Stimulated activated CD4-positive, alpha-beta T cell treated with anti-CD3 and anti-CD28 coated beads, Interleukin-2, amount 100 ng/mL, for 48 hours (primary cell): ENCODE data around the gene NRBP1.

Experiments
- DNase-seq, 2 donors: peaks; one replicate each; pipeline ENCODE4 v3.0.0-alpha.2; 2020

Gene NRBP1

DNA sequence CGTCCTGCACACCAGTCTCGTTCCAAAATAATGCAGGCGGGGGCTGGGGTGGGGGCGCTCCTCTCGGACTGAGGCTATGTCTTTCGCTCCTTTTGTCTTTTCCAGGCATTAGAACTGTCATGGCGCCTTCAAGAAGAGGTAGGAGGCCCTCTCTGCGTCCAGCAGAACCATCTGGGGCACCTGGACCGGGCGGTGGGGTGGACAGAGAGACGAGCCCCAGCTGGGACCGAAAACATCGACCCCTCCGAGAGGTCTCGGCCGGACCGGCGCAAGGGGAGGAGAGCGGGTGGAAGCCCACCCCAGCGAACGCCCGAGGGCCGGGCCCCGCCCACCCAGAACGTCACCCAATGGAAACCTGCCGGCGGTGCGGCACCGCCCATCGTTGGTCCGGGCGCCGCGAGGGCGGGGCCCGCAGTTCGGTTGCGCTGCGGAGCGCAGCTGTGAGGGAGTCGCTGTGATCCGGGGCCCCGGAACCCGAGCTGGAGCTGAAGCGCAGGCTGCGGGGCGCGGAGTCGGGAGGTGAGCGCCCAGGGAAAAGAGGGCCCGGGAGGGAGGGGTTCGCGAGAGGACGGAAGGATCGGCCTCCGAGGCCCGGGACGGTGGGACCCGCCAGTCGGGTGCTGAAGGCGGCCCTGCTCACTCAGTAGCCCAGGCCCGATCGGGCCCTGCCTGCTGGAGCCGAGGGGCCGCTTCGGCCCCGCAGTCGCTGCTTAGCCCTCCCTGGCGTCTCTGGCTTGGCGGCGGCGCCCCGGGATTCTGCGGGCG lies at the start of gene NRBP1:
Gene NRBP1 (plus strand): TSS at position 419 of the 765 bp plus-strand sequence. CDS start 4,643 bp downstream, outside the sequence.
- peak; percentile 90 to 92 for DNase-seq

DNA sequence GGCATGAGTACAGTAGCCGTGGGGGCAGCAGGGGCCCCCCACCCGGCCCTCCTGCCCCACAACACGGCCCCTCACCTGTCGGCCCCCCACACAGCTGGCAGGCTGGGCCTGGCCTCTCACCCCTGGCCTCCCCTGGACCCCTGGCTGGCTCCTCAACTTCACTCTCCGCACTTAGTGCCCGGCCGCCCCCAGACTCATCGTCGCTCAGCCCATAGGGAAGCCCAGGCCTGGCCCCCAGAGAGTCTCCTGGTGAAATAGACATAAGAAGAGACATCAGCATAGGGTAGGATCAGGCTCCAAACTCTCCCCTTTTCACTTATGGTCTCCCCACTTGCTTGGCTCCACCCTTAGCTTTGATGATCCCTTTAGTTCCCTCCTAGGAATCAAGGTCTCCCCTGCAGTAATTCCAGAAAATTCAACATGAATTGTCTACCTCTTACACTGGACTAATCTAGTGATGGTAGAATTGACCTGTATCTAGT lies 49.6 kb upstream of the NRBP1 start:
- DNase-seq = no peak

DNA sequence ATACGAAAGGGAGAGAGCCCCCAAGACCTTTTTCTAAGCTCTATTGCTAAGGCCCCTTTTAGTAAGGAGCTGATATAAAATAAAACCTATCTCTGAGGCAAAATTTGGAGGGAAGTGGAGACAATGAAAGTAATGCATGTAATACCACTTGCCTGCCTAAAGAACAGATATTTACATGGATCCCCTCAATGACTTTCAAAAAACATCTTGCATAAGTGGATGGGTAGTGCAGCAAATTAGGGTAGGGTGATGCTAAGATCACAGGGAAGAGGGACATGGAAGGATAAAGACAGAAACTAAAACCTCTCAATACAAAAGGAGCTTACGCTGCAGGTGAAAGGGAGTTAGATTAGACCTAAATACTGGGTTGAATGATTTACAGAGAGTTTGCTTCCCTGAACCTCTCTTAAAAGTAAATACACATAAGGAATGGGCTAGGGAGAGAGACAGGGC lies 49.0 kb upstream of the NRBP1 start:
- no peak for DNase-seq

DNA sequence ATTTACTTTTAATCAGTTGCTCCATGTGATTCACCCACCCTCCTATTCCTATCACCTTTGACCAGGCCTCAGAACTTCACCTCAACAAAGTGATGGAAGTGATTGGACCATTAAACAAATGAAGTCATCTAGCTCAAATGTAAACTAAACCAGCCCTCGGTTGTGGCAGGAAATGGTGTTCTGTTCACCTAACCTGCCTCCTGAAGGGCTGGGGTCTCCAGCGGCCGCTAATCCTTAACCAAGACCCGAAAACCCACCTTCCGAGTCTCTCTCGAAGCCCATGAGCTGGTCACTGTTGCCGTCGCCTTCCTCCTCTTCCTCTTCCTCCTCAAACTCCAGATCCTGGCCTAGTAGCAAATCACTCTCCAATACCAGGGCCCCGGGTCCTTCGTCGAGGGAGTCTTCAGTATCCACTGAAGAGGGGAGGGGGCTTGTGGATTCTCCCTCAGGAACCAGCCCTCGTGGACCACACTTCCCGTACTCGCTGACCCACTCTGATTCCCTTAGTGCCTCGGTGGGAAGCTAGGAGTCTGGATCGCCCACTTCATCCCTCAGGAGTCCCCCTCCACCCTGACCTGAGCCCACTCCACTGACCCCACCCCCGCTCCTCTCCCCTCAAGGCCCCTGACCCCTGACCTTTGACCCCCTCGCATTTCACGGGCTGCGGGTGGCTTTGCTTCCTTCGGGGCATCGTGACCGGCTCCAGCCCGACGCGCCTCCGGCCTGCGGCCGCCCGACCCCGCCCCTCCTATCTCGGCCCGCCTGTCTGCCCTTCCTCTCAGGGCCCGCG lies 48.4 kb upstream of the NRBP1 start:
- DNase-seq = peak in 1 of 2 donors; percentile 38

DNA sequence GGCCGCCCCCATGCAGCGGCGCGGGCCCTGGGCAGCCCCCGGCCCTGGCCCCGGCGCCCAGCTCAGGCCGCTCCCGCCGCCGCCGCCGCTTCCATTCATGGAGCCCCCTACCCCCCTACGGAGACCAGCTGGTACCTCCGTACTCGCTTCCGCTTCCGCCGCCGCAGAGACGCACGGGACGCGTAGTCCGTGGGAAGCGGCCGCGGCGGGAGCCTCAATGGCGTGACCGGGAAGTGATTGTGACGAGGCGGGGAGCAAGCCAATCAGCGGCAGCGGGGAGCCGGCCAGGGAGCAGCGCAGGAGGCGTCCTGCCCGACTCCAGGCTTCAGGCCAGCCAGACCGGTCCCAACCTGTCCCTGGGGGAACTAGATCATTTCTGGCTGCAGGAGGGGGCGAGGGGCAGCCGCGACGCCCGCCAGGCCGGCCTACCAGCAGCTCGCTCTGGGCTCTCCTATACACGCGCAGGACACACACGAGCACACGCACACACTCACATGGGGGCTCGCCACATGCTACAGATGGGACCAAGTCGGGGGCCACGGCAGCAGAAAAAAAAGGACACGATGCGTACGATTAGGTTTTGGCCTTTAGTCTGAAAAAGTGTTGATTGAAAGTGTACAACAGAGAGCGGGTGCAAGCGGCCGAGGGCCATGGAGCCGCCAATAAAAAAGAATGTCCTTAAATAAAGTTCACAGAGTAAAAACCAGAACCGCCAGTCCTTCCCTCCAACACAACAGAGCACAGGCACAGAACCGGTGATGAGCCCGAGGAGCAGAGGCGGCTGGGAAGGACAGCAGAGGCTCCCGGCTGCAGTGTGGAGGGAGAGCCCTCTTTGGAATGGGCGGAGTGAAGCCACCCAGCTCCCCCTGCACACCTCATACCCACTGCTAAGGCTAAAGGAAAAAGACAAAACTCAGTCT lies 47.5 kb upstream of the NRBP1 start, which contains the start of gene ZNF513:
Gene ZNF513 (minus strand): TSS at position 109 of the 920 bp plus-strand sequence. CDS start 208 bp downstream, outside the sequence.
- peak; percentile 84 to 86 for DNase-seq

DNA sequence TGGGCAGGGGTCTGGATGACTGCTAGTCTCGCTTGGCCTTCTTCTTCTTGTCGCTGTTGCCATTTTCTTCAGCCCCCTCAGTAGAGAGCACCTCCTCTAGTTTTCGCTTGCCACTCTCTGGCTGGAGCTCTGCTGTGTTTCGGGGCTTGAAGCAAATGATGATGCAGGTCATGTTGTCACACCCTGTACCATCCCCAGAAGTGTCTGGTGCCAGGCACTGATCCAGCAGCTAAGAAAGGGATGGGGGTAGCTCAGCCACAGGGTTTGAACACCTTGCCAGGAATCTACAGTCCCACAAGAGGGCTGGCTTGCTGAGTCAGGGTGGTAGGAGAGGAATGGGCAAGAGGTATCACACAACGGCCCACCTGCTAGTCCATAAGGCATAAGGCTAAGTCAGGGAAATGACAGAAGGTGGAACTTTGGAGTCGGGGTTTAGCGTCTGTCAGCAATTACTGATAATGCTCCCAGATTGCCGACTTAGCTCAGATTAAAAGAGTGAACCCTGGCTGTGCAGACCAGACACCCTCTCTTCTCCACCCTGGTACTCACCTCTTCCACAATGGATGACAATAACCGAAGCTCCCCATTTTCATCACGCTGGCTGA lies 46.8 kb upstream of the NRBP1 start:
- DNase-seq = no peak

DNA sequence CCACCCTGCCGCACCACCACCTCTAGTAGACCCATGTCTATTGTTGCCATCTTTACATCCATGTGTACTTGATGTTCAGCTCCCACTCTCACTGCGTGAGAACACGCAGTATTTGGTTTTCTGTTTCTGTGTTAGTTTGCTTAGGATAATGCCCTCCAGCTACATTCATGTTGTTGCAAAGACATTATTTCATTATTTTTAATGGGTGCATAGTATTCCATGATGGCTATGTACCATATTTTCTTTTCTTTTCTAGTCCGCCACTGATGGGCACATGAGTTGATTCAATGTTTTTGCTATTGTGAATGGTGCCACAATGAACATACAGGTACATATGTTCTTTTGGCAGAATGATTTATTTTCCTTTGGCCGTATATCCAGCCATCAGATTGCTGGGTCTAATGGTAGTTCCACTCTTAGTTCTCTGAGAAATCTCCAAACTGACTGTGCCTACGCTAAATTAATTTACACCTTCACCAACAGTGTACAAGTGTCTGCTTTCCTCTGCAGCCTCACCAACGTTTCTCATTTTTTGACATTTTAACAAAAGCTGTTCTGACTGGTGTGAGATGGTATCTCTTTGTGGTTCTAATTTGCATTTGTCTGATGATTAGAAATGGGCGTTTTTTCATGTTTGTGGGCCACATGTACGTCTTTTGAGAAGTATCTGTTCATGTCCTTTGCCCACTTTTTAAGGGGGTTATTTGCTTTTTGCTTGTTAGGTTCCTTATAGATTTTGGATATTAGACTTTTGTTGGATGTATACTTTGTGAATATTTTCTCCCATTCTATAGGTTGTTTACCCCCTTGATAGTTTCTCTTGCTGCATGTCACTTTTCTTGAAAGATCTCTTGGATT lies 37.4 kb upstream of the NRBP1 start:
- DNase-seq = no peak

DNA sequence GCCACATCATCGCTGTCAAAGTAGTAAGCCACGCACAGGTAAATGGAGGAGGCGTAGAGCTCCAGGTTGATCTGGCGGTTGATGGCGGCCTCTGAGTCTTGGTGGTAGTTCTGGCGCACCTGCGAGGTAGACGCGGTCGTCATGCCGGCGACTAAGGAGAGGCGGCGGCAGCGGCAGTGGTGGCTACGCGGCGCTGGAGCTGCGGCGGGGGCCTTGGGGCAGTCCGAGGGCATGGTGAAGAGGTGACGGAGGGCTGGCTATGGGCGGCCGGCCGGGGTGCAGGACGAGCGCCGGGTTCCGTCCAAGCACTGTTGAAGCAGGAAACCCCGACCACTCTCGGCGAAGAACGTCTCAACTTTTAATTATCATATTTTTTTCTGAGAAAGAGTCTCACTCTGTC lies 35.2 kb upstream of the NRBP1 start:
- no peak for DNase-seq

DNA sequence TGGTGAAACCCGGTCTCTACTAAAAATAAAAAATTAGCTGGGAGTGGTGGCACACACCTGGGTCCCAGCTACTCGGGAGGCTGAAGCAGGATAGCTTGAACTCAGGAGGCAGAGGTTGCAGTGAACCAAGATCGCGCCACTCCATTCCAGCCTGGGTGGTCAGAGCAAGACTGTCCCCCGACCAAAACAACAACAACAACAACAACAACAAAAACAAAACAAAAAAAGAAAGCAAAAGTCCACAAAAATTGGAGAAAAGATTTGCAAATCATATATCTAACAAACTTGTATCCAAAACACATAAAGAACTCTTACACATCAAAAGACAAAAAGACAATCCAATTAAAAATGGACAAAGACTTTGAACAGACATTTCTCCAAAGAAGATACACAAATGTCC lies 29.5 kb upstream of the NRBP1 start:
- no peak for DNase-seq

DNA sequence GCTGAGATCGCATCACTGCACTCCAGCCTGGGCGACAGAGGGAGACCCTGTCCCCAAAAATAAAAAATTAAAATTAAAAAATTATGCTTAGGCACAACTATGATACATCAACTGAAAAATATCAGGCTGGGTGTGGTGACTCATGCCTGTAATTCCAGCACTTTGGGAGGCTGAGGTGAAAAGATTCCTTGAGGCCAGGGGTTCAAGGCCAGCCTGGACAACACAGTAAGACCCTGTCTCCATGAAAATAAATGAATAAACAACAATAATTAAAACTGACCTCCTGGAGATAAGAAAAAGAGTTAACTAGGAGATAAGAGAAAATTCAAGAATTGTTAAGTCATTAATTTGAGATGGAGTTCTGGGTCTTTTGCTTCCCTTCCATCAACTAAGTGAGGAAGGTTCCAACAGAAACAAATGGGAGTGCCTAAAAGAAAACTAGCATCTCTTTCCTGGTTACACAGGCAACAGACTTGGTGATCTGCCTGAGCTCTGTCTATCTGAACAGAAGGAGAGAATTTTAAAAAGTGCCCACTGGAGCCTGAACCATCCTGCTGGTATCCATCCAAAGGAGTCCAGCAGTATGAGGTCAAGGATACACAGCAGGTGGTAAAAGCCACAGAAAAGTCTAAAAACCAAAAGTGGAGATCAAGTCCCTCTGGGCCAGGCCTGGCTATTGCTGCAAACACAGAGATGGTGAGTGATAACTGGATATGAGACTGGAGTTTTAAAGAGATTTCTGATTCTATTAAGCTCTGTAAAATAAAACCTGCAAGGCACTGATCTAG lies 27.9 kb upstream of the NRBP1 start:
- DNase-seq = no peak

DNA sequence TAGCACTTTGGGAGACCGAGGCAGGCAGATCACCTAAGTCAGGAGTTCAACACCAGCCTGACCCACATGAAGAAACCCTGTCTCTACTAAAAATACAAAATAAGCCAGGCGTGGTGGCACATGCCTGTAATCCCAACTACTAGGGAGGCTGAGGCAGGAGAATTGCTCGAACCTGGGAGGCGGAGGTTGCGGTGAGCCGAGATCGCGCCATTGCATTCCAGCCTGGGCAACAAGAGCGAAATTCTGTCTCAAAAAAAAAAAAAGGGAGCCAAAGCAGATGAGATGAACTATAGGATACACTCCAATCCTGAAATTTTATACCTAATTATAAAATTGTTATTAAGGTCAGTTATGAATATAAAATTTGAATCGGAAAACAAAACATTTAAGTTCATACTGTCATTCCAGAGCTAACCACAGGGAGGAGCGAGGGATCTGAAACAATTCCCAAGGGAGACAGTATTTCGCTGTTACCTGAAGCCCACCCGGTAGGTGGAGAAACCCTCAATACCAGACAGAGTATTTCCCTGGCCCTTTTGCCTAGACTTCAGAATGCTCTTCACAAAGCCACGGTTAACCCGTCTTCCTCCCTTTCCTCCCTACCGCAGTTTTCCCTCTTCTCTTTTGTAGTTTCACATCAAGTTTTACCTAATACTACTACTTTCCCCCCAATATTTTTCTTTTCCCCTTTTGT lies 20.5 kb upstream of the NRBP1 start:
- DNase-seq = no peak

DNA sequence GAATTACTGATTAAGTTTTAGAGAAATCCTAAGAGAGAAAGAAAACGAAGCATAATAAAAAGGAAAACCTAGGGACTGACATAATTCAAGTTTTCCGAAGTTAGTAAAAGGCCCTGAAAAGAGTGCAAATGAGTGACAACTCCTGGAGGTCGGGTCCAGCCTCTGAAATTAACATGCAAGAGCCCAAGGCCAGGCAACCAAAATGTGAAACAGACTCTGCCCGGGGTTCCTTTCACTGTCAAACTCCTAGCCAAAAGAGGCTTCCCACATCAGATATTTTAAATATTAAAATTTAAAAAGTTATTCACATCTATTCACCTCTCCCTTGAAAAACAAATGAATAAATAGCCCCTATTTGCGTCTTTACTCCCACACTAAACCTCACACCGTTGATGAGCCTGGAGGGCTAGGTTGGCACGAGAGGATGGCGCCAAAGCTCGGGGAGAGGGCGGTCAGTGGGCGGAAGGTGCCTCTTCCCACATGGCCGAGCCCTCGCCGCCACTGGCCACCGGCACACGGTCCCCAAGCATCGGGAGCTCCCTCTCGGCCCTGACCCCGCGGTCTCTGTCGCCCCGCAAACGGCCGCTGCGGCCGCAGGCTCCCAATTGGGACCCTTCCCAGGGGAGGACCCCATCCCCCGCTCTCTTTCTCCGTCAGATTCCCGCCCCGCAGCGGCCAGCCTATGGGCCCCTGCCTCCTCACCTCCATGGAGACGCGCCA lies 19.7 kb upstream of the NRBP1 start:
- peak in 1 of 2 donors; percentile 30 for DNase-seq

DNA sequence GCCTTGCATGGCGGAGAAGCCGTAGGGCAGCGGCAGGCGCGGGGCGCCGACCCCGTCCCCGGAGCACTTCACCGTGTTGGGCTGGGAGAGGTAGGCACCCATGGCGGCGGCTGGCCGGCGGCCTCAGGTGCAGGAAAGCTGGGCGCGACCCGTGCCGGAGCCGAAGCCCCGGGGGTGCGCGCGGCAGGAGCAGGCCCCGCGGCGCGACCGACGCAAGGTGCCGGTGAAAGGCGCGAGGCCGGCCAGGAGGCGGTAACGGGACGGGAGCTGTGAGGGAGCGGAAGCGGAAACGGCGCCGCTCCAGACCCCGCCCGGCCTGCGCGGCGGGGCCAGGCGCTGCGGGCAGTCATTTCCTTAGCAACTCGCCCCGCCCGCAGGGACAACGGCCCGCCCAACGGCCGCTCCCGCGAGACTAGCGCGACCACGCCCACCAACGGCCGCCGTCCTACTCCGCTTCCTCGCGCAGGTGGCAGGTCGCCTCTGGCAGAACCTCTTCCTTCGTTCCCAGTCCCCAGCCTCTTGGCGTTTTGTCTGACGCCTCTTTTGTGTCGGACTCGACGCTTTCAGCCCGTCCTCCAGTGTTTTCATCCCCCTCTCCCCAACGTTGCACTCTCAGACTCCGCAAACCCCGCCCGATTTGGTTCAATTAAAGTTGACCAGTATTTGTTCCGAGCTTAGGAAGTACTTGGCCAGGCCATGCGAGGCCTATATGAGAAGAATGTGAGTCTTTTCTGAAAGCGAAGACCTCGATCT lies 18.9 kb upstream of the NRBP1 start, which contains the start of gene PPM1G:
Gene PPM1G (minus strand): TSS at position 271 of the 753 bp plus-strand sequence. CDS start 169 bp downstream, at position 102.
- DNase-seq = peak; percentile 97 to 99

DNA sequence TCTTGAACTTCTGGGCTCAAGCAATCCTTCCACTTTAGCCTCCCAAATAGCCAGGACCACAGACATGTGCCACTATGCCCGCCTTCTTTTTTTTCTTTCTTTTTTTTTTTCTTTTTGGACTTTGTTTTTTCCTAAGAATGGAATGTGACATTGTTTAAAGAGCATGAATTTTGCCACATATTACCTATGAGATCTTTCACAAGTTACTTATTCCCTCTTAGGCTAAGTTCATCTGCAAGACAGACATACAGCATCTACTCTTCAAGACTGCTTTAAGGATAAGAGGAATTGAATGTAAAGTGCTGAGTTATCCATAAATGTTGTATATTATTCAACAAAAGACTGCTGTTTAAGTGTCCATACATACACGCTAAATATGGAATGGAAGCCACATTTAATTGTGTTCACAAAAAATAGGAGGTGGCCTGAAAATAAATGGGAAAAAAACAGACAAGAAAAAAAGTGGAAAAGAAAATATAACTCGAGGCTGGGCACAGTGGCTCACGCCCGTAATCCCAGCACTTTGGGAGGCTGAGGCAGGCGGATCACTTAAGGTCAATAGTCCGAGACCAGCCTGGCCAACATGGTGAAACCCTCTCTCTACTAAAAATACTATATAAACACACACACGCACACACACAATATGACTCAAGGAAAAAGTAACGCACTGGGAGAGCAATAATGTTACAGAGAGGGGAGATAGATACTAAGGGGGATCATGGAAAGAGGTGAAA lies 15.8 kb upstream of the NRBP1 start:
- DNase-seq = no peak

DNA sequence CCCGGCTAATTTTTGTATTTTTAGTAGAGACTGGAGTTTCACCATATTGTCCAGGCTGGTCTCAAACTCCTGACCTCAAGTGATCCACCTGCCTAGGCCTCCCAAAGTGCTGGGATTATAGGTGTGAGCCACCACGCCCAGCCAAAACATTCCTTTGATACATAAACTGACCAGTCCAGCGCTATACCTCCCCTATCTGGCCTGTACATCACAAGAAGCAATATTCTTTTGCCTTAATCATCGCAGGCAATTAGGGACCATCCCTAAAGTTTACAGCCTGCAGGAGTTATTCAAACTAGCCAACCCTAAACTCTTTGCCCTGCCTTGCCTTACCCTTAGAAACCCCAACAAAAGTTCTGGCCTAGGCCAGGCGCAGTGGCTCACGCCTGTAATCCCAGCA lies 12.3 kb upstream of the NRBP1 start:
- DNase-seq = no peak

DNA sequence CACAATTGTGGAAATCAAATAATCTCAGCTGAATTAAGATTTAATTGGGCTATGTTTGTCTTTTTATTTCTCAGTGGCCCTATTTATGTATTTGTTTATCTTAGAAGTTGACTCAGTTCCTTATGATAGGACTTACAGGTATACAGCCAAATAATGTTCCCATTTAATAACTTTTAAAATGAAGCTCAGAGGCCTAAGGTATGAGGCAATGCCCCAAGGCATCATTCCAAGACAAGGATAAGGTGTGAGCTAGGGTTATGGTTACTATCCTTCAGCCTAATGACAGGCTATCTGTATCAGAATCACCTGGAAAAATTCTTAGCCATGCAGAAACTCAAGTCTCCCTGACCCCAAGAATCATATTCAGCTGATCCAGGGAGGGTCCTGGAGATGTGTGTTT lies 7.4 kb upstream of the NRBP1 start:
- no peak for DNase-seq

DNA sequence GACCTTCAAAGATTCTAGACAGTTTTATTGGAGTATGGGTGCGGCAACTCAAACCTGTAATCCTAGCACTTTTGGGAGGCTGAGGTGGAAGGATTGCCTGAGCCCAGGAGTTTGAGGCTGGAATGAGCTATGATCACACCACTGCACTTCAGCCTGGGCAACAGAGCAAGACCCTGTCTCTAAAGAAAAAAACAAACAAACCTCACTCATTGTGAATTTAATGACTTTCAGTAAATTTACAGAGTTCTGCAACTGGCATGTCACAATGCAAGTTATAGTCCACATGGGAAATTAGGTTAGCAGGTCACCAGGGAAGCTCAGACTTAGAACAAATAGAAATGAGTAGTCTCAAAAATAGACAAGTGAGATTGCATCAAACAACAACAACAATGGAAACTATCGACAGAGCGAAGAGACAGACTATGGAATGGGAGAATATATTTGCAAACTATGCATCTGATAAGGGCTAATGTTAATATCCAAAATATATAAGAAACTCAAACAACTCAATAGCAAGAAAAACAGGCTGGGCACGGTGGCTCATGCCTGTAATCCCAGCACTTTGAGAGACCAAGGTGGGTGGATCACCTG lies 6.7 kb upstream of the NRBP1 start:
- DNase-seq = no peak
